ENCODE measurements around the gene SOAT2.

The SOAT2 gene

GRCh38 chr12:53077030-53077429 is 26.3 kb upstream of the SOAT2 start:
- Histone ChIP-seq H3K79me2 (ENCODE audit: insufficient read depth, low read depth) (peaks cover 9% of the 10 kb centered on the region; the same call in 1 of the 2 replicates), H3K27me3 (ENCODE audit: insufficient read depth, low read depth) (no peaks in the 10 kb centered on the region), H3K9ac (no peak overlapping the region), H2AFZ (ENCODE audit: low read depth) (no peak overlapping the region), H3K27ac (no peak overlapping the region), H3K36me3 (ENCODE audit: insufficient read depth) (peaks cover 7% of the 10 kb centered on the region; the same call in 1 of the 2 replicates), H3K4me3 (IDR thresholded peaks at IDR 0.05; ENCODE audit: insufficient read depth, low read depth, low read length) (no peak overlapping the region), H4K20me1 (ENCODE audit: insufficient read depth) (no peaks in the 10 kb centered on the region), H3K4me1 (ENCODE audit: low read depth, poor library complexity, severe bottlenecking) (peaks cover 9% of the 10 kb centered on the region), H3K4me2 (no peak overlapping the region)
- TF ChIP-seq CTCF (conservative IDR thresholded peaks at IDR 0.05; ENCODE audit: low read depth, low read length), result no peak

- Histone ChIP-seq H3K9ac (peak overlapping the region; percentile 65; the same call in 1 of the 2 replicates), H2AFZ (ENCODE audit: low read depth) (peak overlapping the region; percentile 96), H3K27me3 (ENCODE audit: insufficient read depth, low read depth) (no peaks in the 10 kb centered on the region), H3K79me2 (ENCODE audit: insufficient read depth, low read depth) (peaks cover 9% of the 10 kb centered on the region; the same call in 1 of the 2 replicates), H4K20me1 (ENCODE audit: insufficient read depth) (no peaks in the 10 kb centered on the region), H3K4me1 (ENCODE audit: low read depth, poor library complexity, severe bottlenecking) (peaks cover 9% of the 10 kb centered on the region), H3K36me3 (ENCODE audit: insufficient read depth) (peaks cover 7% of the 10 kb centered on the region; the same call in 1 of the 2 replicates), H3K27ac (peak overlapping the region; percentile 56), H3K4me2 (peak overlapping the region; percentile 78), H3K4me3 (IDR thresholded peaks at IDR 0.05; ENCODE audit: insufficient read depth, low read depth, low read length) (no peak overlapping the region)
- TF ChIP-seq CTCF (conservative IDR thresholded peaks at IDR 0.05; ENCODE audit: low read depth, low read length), result 0 out of 2 replicates have a peak, but pooled peaks have one; percentile 9
These were observed 24.7 kb upstream of the SOAT2 start for GRCh38 chr12:53078425-53079225.

- Histone ChIP-seq H3K9ac (peak within 1 kb of the TSS; percentile 65; the same call in 1 of the 2 replicates), H3K4me1 (ENCODE audit: low read depth, poor library complexity, severe bottlenecking) (peaks cover 9% of the 10 kb centered on the region), H4K20me1 (ENCODE audit: insufficient read depth) (no peaks in the 10 kb centered on the region), H2AFZ (ENCODE audit: low read depth) (peak within 1 kb of the TSS; percentile 96), H3K27ac (peak within 1 kb of the TSS; percentile 56), H3K36me3 (ENCODE audit: insufficient read depth) (peaks cover 7% of the 10 kb centered on the region; the same call in 1 of the 2 replicates), H3K4me3 (IDR thresholded peaks at IDR 0.05; ENCODE audit: insufficient read depth, low read depth, low read length) (no peak within 1 kb of the TSS), H3K27me3 (ENCODE audit: insufficient read depth, low read depth) (no peaks in the 10 kb centered on the region), H3K4me2 (peak within 1 kb of the TSS; percentile 90), H3K79me2 (ENCODE audit: insufficient read depth, low read depth) (peaks cover 9% of the 10 kb centered on the region; the same call in 1 of the 2 replicates)
- TF ChIP-seq CTCF (conservative IDR thresholded peaks at IDR 0.05; ENCODE audit: low read depth, low read length), result no peak
These were observed 23.8 kb upstream of the SOAT2 start, which contains the start of gene SPRYD3 for GRCh38 chr12:53079226-53080117. Gene SPRYD3 (minus strand): TSS chr12:53079390. CDS start chr12:53079333, 57 bp downstream.

GRCh38 chr12:53082637-53083175 is 20.6 kb upstream of the SOAT2 start:
- Histone ChIP-seq H2AFZ (ENCODE audit: low read depth) (no peak overlapping the region), H3K4me1 (ENCODE audit: low read depth, poor library complexity, severe bottlenecking) (peaks cover 9% of the 10 kb centered on the region), H3K27ac (no peak overlapping the region), H3K79me2 (ENCODE audit: insufficient read depth, low read depth) (peaks cover 5% of the 10 kb centered on the region; the same call in 1 of the 2 replicates), H4K20me1 (ENCODE audit: insufficient read depth) (no peaks in the 10 kb centered on the region), H3K9ac (no peak overlapping the region), H3K27me3 (ENCODE audit: insufficient read depth, low read depth) (no peaks in the 10 kb centered on the region), H3K36me3 (ENCODE audit: insufficient read depth) (no peaks in the 10 kb centered on the region), H3K4me3 (IDR thresholded peaks at IDR 0.05; ENCODE audit: insufficient read depth, low read depth, low read length) (no peak overlapping the region), H3K4me2 (no peak overlapping the region)
- no peak for TF ChIP-seq CTCF (conservative IDR thresholded peaks at IDR 0.05; ENCODE audit: low read depth, low read length)
